ENCODE data around the gene MEGF11.

- TF ChIP-seq L3MBTL2 (conservative IDR thresholded peaks at IDR 0.05) = no peak
- no peak for TF ChIP-seq SP1 (IDR thresholded peaks at IDR 0.05)
- no peak for TF ChIP-seq ARNT (IDR thresholded peaks at IDR 0.05)
- TF ChIP-seq TARDBP (IDR thresholded peaks at IDR 0.05) = no peak
- no peak for TF ChIP-seq ZNF384 (IDR thresholded peaks at IDR 0.05)
- no peak for TF ChIP-seq HDGF (IDR thresholded peaks at IDR 0.05; ENCODE audit: borderline replicate concordance)
- TF ChIP-seq PKNOX1 (IDR thresholded peaks at IDR 0.05) = no peak
Observed at GRCh38 chr15:66237513-66238235, 15.9 kb downstream of the MEGF11 start.
